GM21717 (cell line): ENCODE data around the gene UBXN11.
A peak's percentile ranks its signal among the peaks of the same experiment; 100 is the strongest.

Experiments
- ATAC-seq: cut with Tn5 transposase; IDR thresholded peaks from one replicate; pipeline ENCODE4 v1.9.1; 2021; ENCODE audit warnings: mild to moderate bottlenecking, moderate library complexity; ENCODE audit not compliant: unreplicated experiment

The UBXN11 gene

DNA sequence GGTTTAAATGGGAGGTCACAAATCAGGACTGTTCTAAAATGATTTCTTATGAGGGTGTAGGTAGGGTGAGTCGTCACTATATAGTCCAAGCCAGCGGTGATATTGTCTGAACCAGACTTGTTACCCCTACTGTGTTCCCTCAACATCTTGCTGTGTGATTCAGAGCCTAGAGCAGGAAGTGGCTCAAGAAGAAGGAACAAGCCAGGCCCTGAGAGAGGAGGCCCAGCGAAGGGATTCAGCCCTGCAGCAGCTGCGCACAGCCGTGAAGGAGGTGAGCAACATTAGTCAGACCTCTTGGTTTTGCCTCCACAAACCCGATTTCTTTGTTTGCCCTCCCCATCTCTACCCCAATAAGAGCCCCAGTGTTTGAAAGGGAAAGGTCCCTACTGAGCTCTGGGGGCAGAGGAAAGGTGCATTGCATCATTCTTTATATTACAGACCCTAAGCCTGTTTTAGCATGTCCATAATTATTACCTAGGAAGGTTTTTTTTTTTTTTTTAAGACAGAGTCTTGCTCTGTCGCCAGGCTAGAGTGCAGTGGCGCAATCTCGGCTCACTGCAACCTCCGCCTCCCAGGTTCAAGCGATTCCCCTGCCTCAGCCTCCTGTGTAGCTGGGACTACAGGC is 31.5 kb downstream of the UBXN11 start:
- no peak for ATAC-seq

DNA sequence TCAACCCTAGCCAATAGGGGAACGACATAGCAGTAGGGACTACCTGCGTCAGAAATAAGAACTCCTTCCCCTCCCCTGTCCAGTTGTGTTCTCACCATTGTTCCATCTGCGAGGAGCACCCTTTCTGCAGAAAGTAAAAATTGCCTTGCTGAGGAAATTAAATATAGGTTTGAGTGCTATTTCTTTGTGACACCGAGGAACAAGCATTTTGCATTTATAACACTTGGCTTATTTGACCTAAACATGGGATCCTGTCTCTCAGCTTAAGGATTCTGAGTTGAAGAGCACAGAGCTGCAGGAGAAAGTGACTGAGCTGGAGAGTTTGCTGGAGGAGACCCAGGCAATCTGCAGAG is 37.3 kb downstream of the UBXN11 start:
- no peak for ATAC-seq

DNA sequence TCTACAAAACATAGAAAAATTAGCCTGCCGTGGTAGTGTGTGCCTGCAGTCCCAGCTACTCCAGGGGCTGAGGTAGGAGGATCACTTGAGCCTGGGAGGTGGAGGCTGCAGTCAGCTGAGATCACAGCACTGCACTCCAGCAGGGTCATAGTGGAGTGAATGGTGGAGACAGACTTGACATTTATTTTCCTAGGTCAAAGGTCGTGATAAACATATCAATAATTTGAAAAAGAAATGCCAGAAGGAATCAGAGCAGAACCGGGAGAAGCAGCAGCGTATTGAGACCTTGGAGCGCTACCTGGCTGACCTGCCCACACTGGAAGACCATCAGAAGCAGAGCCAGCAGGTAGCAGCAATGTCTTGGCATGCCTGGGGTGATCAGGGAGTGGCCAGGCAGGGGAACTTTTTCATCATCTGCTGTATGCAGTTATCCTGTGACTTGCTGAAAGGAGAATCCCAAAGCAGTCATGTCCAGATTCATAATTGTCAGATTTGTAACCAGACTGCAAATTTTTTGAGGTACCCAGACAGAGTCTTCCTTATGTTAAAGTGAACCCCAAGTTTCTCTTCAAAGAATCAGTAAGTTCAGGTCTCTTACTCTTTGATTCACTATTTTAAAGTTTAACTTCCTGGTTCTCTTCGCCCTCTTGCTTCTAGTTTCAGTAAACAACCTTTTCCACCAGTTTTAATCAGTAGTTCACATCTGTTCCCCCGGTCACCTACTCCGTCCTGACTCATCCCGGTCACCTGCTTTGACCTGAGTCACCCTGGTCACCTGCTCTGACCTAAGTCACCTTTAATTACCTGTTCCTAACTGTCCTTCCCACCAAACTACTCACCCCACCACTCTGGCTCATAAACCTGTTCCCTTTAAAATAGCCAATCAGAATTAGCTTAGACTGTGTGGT is 37.9 kb downstream of the UBXN11 start:
- no peak for ATAC-seq

DNA sequence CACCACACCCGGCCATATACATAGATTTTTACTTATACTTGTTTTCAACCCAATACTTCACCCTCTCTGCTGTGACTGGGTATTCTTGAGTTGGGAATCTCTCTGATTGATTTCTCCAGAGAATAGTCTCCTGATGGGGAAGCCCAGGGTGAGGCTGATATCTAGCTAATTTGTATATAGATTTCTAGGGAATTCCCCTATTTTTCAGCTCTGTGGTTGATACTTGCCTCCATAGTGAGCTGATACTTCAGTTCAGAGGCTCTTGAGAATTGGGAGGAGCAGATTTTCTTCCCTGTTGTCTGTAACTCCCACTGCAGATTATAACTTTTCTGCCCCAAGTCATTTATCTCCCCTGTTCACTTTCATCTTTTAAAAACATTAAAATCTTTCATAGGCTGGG is 41.0 kb downstream of the UBXN11 start:
- no peak for ATAC-seq

DNA sequence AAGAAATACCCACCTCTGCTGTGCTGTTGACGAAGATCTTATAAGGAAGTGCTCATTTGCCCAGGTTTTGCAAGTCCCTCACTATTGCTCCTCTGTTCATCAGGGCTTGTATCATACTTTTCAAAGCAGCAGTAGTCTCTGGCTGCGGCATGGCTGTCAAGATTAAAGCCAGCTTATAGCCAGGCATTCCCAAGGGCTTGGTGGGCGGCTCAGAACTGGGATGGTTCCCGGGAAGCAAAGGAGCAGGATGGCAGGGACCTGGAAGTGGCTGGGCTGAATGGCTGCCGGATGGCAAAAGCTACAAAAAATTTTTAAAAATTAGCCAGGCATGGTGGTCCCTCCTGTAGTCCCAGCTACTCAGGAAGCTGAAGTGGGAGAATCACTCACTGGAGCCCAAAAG is 43.2 kb downstream of the UBXN11 start:
- no peak for ATAC-seq

DNA sequence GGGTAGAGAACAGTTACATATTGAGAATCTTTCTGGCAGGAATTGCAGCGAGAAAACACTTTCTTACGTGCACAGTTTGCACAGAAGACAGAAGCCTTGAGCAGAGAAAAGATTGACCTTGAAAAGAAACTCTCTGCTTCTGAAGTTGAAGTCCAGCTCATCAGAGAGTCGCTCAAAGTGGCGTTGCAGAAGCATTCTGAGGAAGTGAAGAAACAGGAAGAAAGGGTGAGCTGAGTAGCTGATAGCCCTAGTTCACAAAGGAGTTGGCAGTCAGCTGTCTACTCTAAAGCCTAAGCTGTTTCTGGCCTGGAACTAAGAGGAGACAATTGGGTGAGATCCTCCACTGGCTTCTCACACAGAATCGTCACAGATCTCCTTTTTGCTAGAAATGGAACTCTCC is 46.9 kb downstream of the UBXN11 start:
- ATAC-seq, result no peak

DNA sequence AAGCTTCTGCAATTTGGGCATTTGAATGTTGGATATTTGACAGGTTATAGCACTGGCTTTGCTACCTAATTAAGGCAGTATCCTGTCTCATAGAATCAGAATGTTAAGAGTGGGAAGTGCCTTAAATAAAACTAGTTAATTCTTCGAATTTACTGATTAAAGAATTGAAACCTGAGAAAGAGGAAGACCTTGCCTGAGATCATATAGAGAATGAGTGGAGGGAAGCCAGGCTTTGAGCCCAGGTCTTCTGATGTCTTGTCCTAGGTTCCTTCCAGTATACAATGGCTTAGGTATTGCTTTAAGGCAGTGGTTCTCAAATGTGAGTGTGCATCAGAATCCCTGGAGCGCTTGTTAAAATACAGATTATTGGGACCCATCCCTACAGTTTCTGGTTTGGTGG is 47.4 kb downstream of the UBXN11 start:
- ATAC-seq, result no peak

DNA sequence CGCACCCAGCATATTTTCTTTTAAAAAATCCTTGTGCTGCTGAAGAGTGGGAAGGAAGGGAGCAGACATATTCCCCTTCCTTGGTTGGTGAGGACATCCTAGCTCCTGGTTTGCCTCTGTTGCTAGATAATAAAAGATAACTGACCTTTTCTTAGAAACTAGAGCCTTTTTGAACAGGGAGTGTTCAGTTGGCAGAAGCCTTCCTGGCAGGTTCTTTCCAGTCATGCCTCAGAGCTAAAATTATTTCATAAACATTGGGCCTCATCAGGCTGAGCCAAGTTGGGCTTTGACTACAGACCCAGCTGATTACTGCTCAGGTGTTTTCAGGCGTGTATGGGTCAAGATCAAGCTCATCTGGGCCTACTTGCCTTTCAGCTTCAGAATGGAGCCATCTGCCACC is 49.2 kb downstream of the UBXN11 start:
- ATAC-seq, result no peak

DNA sequence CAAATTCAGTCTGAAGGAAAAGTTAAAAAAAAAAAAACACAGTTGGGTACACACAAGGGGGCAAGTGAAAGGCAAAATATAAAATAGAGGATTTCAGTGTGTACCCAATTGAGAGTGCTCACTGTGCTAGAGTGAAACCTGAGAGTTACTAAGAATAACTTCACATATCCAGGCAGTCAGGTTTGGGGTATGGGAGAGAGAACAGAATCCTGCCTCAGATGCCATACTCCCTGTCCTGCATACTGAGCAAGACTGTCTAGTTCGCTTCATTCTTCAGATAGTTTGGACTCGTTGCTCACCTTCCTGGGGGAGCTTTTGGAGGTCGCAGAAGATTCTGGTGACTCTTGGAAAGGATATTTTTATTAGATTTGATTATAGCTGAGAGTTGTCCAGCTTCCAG is 52.0 kb downstream of the UBXN11 start:
- ATAC-seq, result no peak

DNA sequence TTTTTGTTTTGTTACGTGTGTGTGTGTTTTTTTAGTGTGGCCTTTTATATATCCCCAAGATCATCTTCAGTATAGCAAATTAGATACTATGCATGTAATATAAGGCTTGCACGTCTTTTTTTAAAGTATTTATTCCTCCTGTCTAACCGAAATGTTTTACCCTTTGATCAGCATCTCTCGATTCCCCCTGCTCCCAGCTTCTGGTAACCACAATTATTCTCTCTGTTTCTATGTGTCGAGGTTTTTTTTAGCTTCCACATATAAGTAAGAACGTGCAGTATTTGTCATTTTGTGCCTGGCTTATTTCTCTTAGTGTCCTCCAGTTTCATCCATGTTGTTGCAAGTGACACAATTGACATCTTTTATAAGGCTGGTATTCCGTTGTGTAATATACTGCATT is 53.7 kb downstream of the UBXN11 start:
- no peak for ATAC-seq

DNA sequence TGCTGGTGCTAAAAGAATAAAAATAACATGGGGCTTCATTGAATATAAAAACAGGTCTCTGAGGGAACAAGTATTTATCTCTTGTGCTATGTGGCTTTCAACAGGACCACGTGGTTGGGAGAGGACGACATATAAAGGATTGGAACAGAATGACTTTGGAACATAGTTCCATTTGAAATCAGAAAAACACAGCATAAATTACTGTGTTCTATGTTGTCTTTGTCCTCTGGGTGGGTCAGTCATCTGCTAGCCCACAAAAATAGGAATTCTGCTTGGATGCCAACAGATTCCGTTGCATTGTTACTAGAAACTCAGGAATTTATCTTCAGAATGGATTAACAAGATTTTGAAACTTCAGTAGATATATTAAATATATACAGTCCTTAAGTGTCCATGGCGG is 66.5 kb downstream of the UBXN11 start:
- ATAC-seq, result no peak

DNA sequence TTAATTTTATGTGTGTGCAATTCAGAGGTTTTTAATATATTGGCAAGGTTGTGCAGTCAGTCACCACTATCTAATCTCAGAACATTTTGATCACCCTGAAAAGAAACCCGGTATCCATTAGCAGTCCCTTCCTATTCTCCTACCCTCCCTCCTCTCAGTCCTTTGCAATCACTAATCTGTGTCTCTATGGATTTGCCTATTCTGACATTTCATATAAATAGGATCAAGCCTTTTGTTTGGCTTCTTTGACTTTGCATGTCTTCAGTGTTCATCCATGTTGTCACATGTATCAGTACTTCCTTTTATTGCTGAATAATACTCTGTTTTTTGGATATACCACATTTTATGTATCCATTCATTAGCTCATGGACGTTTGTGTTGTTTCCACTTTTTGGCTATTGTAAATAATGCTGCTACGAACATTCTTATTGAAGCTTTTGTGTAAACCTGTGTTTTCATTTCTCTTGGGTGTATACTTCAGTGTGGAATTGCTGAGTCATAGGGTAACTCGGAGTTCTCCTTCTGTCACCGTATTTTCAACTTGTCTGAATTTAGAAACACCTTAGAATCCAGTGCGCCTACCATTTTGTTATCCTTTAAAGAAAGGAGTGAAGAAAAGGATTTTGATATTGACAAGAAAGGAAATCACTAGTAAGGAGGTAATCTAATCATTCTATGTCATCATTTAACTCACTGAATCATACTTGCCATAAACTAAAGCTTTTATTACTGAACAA is 69.0 kb downstream of the UBXN11 start:
- no peak for ATAC-seq

DNA sequence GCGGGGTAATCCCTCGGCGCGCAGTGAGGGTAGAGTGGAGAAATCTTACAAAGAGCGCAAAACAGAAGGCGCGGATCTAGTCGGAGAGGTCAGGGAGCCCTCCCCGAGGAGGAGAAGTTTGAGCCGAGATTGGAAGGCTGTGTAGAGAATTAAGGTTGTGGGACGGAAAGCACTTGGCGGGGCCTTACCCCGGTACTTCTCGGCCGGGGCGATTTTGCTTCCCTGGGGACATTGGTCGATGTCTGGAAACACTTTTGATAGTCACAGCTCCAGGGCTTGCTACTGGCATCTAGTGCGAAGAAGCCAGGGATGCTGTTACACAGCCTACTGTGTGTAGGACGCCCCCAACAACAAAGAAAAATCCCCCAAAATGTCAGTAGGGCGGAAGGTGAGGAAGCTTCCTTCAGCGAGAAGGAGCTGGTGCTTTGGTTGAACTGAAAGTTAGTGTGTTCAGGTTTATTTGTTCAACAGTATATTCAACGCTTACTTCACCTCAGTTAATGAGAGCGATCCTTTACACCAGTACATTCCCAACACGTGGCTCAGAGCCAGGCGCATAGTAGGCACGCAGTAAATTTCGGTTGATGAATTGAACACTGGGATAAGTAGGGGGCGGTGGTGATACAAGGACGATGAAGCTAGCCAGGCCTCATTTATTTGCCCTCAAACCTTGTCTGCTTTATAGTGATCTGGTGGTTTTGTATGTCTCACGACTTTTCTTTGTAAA is 71.6 kb downstream of the UBXN11 start:
- peak; percentile 6 for ATAC-seq

DNA sequence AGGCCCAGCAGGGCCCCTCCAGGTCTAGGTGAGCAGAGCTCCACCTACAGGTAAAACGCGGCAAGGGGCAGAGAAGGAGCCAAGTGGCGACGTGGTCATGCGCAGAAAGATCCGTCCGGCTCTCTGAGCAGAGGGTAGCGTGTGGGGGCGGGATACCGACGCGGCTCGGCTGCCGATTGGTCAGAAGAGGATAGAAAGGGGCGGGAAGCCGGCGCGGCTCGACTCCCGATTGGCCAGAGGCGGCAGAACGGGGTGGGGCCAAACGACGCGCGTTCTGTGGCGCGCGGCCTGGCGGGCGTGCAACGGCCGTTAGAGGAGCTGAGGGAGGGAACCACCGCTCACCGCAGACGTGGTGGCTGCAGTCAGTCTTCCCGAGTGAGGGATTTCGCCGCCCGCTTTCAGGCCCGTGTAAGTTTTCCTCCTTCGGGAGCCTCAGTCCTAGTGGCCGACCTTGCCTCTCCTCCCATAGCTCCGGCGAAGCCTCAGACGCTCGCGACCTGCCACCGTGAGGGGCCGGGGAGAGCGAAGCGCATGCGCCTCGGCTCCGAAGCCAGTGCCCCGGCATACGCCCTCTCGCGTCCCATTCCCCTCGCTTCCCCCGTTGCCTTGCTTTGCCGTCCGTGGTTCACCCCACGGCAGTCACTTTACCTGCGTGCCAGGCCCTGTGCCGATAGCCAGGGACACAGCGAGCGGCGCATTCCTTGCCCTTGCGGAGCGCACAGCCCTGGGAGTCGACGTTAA is 72.4 kb downstream of the UBXN11 start, which contains the start of gene CEP85:
CEP85 (plus strand) TSS at position 298 of the 741 bp plus-strand sequence. CDS start 5,584 bp downstream, outside the sequence.
- ATAC-seq, result peak; percentile 85
